GM13976 (cell line): Measurements from ENCODE around the gene HK2.

Experiments
- DNase-seq: peaks from one replicate; pipeline ENCODE4 v3.0.0; 2012; ENCODE audit warnings: low spot score
- in situ Hi-C: fragments of 300-500 bp; cut with MboI; formaldehyde crosslinking; loops from one replicate; pipeline ENCODE4 v1.12.0; 2022; ENCODE audit warnings: low sequenced_read_pairs, mixed read lengths, inconsistent platforms; ENCODE audit not compliant: unreplicated experiment
- TF ChIP-seq, protein P1 (sequence below): IDR thresholded peaks from 2 replicates; pipeline ENCODE4 v1.5.1; 2012; ENCODE audit warnings: borderline replicate concordance, mild to moderate bottlenecking; ENCODE audit not compliant: insufficient read depth; ENCODE audit errors: extremely low read depth, missing control alignments, control extremely low read depth

The HK2 gene

DNA sequence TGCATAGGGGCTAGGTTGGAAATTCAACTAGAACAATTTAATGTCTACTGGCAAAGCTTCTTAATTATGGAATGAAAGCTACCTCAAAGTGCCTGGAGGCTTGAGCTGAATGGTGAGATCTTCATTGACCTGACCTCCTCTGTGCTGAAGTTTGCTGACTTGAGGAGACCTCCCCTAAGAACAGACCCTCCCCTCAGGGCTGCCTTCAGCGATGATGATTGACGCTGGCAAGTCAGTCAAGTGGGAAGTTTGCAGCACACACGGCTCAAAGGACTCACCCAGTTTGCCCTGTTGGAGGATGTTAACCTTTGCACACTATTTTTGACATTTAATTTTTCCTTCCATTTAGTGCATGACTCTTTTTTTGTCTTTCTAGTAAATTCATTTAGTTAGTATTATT is 107.4 kb downstream of the HK2 start:
- TF ChIP-seq, protein P1, sequence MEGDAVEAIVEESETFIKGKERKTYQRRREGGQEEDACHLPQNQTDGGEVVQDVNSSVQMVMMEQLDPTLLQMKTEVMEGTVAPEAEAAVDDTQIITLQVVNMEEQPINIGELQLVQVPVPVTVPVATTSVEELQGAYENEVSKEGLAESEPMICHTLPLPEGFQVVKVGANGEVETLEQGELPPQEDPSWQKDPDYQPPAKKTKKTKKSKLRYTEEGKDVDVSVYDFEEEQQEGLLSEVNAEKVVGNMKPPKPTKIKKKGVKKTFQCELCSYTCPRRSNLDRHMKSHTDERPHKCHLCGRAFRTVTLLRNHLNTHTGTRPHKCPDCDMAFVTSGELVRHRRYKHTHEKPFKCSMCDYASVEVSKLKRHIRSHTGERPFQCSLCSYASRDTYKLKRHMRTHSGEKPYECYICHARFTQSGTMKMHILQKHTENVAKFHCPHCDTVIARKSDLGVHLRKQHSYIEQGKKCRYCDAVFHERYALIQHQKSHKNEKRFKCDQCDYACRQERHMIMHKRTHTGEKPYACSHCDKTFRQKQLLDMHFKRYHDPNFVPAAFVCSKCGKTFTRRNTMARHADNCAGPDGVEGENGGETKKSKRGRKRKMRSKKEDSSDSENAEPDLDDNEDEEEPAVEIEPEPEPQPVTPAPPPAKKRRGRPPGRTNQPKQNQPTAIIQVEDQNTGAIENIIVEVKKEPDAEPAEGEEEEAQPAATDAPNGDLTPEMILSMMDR: no peak
- no peak for DNase-seq
- in situ Hi-C loops: loop anchor here (25.0 kb wide), 1 partner anchor 471 kb away; no protein-coding TSS in a partner anchor

DNA sequence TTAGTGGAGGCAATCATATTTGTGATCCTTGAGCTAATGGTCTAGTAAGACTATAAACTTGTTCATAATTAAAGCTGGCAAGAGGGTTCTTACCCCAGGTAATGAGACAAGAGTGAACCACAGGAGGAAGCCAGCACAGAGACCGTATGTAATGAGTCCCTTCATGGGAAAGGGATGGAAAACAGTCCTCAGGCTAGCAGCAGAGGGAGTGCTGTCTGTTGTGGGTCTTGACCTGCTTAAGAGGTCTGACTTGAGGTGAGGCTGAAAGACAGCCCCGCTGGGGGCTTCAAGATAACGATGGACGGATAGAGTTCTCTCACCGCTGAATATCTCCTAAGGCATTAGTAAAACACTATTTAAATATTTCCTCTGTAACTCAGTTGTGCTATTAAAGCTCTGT is 108.3 kb downstream of the HK2 start:
- in situ Hi-C loops: loop anchor here (25.0 kb wide), 1 partner anchor 470 kb away; no protein-coding TSS in a partner anchor
- TF ChIP-seq, protein P1: no peak

More for the DNA sequence above, 108.3 kb downstream of the HK2 start:
- DNase-seq: no peak
